Mucosa of rectum (tissue), 2 donors: ENCODE data around the gene TSC2.

Experiments used
- H3K27ac ChIP-seq, 2 donors: one replicate each; pipeline ENCODE4 v1.7.0; 2013; ENCODE audit warnings: inconsistent platforms in 2 of 2, low read depth in 2 of 2, low read length in 2 of 2
- H3K27me3 ChIP-seq, 2 donors: one replicate each; pipeline ENCODE4 v1.7.0; 2013; ENCODE audit warnings: low read length in 2 of 2; ENCODE audit not compliant: control insufficient read depth in 2 of 2, insufficient read depth in 2 of 2
- H3K36me3 ChIP-seq, 2 donors: one replicate each; pipeline ENCODE4 v1.7.0; 2013; ENCODE audit warnings: low read length in 2 of 2; ENCODE audit not compliant: control insufficient read depth in 2 of 2, insufficient read depth in 2 of 2
- H3K4me1 ChIP-seq, 2 donors: one replicate each; pipeline ENCODE4 v1.7.0; 2013; ENCODE audit warnings: low read length in 2 of 2, mild to moderate bottlenecking in 1 of 2; ENCODE audit not compliant: control insufficient read depth in 2 of 2, insufficient read depth in 2 of 2
- H3K4me3 ChIP-seq, 2 donors: one replicate each; pipeline ENCODE4 v1.7.0; 2013; ENCODE audit warnings: low read length in 2 of 2
- H3K9ac ChIP-seq, 2 donors: one replicate each; pipeline ENCODE4 v1.7.0; 2013; ENCODE audit warnings: low read length in 2 of 2, low read depth in 1 of 2, mild to moderate bottlenecking in 1 of 2
- H3K9me3 ChIP-seq, 2 donors: one replicate each; pipeline ENCODE4 v1.7.0; 2013; ENCODE audit warnings: low read length in 2 of 2; ENCODE audit not compliant: control insufficient read depth in 2 of 2
- donor health status: healthy.
- donor health status: Normal muscosa, but diverticular disease.

The TSC2 gene

GRCh38 chr16:2003827-2004641, 43.8 kb upstream of the TSC2 start:
- peak overlapping the region; percentile 20 to 22 for H3K4me3 ChIP-seq
- peak overlapping the region in 1 of 2 donors; percentile 45 for H3K9ac ChIP-seq
- peak overlapping the region in 1 of 2 donors; percentile 71 for H3K27ac ChIP-seq

GRCh38 chr16:2004795-2005517, 42.8 kb upstream of the TSC2 start:
- Histone ChIP-seq H3K9me3 (no peaks in the 10 kb centered on the region), H3K27ac (peak overlapping the region in 1 of 2 donors; percentile 71), H3K4me1 (peaks cover 33 to 36% of the 10 kb centered on the region in 2 donors), H3K36me3 (peaks cover 26 to 30% of the 10 kb centered on the region in 2 donors), H3K27me3 (no peaks in the 10 kb centered on the region), H3K4me3 (no peak overlapping the region), H3K9ac (no peak overlapping the region)

More at GRCh38 chr16:2003827-2004641, 43.8 kb upstream of the TSC2 start:
- no peaks in the 10 kb centered on the region for H3K9me3 ChIP-seq
- no peaks in the 10 kb centered on the region for H3K27me3 ChIP-seq
- H3K4me1 ChIP-seq = peaks cover 32 to 33% of the 10 kb centered on the region in 2 donors
- peaks cover 34 to 35% of the 10 kb centered on the region in 2 donors for H3K36me3 ChIP-seq

GRCh38 chr16:2005646-2006045, 42.1 kb upstream of the TSC2 start:
- H3K9ac ChIP-seq = no peak overlapping the region
- no peaks in the 10 kb centered on the region for H3K9me3 ChIP-seq
- H3K36me3 ChIP-seq = peaks cover 21 to 24% of the 10 kb centered on the region in 2 donors
- H3K27me3 ChIP-seq = no peaks in the 10 kb centered on the region
- H3K4me3 ChIP-seq = no peak overlapping the region
- peaks cover 39 to 43% of the 10 kb centered on the region in 2 donors for H3K4me1 ChIP-seq
- H3K27ac ChIP-seq = no peak overlapping the region

- Histone ChIP-seq H3K9ac (no peak overlapping the region), H3K4me1 (peaks cover 39 to 43% of the 10 kb centered on the region in 2 donors), H3K36me3 (peaks cover 16 to 18% of the 10 kb centered on the region in 2 donors), H3K27me3 (no peaks in the 10 kb centered on the region), H3K27ac (no peak overlapping the region), H3K9me3 (no peaks in the 10 kb centered on the region), H3K4me3 (no peak overlapping the region)
Measured at GRCh38 chr16:2006317-2006716, 41.5 kb upstream of the TSC2 start.

- H3K4me1 ChIP-seq = peaks cover 39 to 43% of the 10 kb centered on the region in 2 donors
Measured at GRCh38 chr16:2007081-2007836, 40.5 kb upstream of the TSC2 start.

GRCh38 chr16:2008009-2008526, 39.7 kb upstream of the TSC2 start:
- H3K27ac ChIP-seq = peak overlapping the region; percentile 84 to 85
- peak overlapping the region; percentile 93 to 95 for H3K9ac ChIP-seq
- no peaks in the 10 kb centered on the region for H3K9me3 ChIP-seq
- peaks cover 0 to 2% of the 10 kb centered on the region in 2 donors for H3K36me3 ChIP-seq
- H3K4me1 ChIP-seq = peaks cover 39 to 43% of the 10 kb centered on the region in 2 donors
- H3K4me3 ChIP-seq = peak overlapping the region; percentile 81 to 84
- no peaks in the 10 kb centered on the region for H3K27me3 ChIP-seq

More at GRCh38 chr16:2007081-2007836, 40.5 kb upstream of the TSC2 start:
- H3K4me3 ChIP-seq = peak overlapping the region in 1 of 2 donors; percentile 84
- H3K27me3 ChIP-seq = no peaks in the 10 kb centered on the region
- no peak overlapping the region for H3K27ac ChIP-seq
- no peak overlapping the region for H3K9ac ChIP-seq
- no peaks in the 10 kb centered on the region for H3K9me3 ChIP-seq
- H3K36me3 ChIP-seq = peaks cover 6 to 9% of the 10 kb centered on the region in 2 donors

GRCh38 chr16:2008631-2009163, 39.1 kb upstream of the TSC2 start:
- Histone ChIP-seq H3K27me3 (no peaks in the 10 kb centered on the region), H3K4me1 (peaks cover 37 to 40% of the 10 kb centered on the region in 2 donors), H3K4me3 (peak overlapping the region; percentile 81 to 84), H3K27ac (peak overlapping the region; percentile 84 to 85), H3K36me3 (no peaks in the 10 kb centered on the region), H3K9me3 (no peaks in the 10 kb centered on the region), H3K9ac (peak overlapping the region; percentile 93 to 95)

GRCh38 chr16:2009164-2009711, 38.5 kb upstream of the TSC2 start:
- Histone ChIP-seq H3K4me3 (peak overlapping the region; percentile 81 to 84), H3K9me3 (no peaks in the 10 kb centered on the region), H3K36me3 (no peaks in the 10 kb centered on the region), H3K27me3 (no peaks in the 10 kb centered on the region), H3K27ac (peak overlapping the region; percentile 84 to 85), H3K9ac (peak overlapping the region; percentile 93 to 95), H3K4me1 (peaks cover 32 to 36% of the 10 kb centered on the region in 2 donors)

- H3K9me3 ChIP-seq = no peaks in the 10 kb centered on the region
- peak within 1 kb of the TSS; percentile 93 to 95 for H3K9ac ChIP-seq
- H3K27me3 ChIP-seq = no peaks in the 10 kb centered on the region
- H3K4me1 ChIP-seq = peaks cover 27 to 32% of the 10 kb centered on the region in 2 donors
- H3K4me3 ChIP-seq = peak within 1 kb of the TSS; percentile 81 to 84
- no peaks in the 10 kb centered on the region for H3K36me3 ChIP-seq
- H3K27ac ChIP-seq = peak within 1 kb of the TSS; percentile 84 to 90
Measured at GRCh38 chr16:2009791-2010510, 37.8 kb upstream of the TSC2 start, which contains the start of gene ZNF598. TSS of gene ZNF598 (minus strand) at chr16:2009821.
